ENCODE measurements around the gene SCP2D1.

SCP2D1 gene

GRCh38 chr20:18855882-18856281 lies 42.3 kb downstream of the SCP2D1 start:
- H3F3A ChIP-seq (ENCODE audit: control insufficient read depth, insufficient read depth): no peaks in the 10 kb centered on the region
- no peaks in the 10 kb centered on the region for H3K4me1 ChIP-seq (ENCODE audit: control insufficient read depth, low read length)
- H3K4me3 ChIP-seq (ENCODE audit: low read length): no peak overlapping the region
- H3K36me3 ChIP-seq (ENCODE audit: control insufficient read depth, low read length): no peaks in the 10 kb centered on the region
- H4K20me1 ChIP-seq (ENCODE audit: control insufficient read depth, insufficient read depth, low read depth, low read length): no peaks in the 10 kb centered on the region
- TF ChIP-seq EZH2phosphoT487 (IDR thresholded peaks at IDR 0.05; ENCODE audit: borderline replicate concordance, low read length): no peak
- TF ChIP-seq CTCF (IDR thresholded peaks at IDR 0.05; ENCODE audit: low read depth, low read length, poor library complexity, severe bottlenecking): no peak
- no peak overlapping the region for H3K4me2 ChIP-seq (ENCODE audit: low read length)
- no peaks in the 10 kb centered on the region for H3K9me2 ChIP-seq (replicated peaks; ENCODE audit: control insufficient read depth, low read length)
- H3K27ac ChIP-seq (ENCODE audit: low read depth, low read length): no peak overlapping the region
- no peaks in the 10 kb centered on the region for H3K9me3 ChIP-seq (ENCODE audit: control insufficient read depth, insufficient read depth, low read length)
- H3K79me2 ChIP-seq (ENCODE audit: control insufficient read depth, low read length): no peaks in the 10 kb centered on the region
- H3K27me3 ChIP-seq (ENCODE audit: control insufficient read depth, low read length): no peaks in the 10 kb centered on the region; the same call in 1 of the 2 replicates

DNA sequence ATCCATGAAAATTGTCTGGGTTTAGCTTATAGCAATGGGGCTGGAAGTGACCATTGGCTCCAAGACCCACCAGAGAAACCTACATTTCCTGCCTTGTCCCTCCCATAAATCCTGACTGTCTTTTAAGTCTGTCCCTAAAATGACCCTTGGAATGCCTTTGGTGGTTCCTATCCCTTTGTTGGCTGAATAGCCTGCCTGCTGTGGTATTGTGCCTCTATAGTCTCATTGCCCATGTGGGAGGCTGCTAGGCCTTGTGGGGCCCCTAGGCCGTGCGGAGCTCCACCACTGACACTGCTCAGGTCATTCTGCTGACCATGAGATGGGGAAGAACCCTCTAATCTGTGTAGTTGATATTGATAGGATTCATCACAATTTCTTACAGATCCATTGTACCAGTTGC lies 43.3 kb downstream of the SCP2D1 start:
- H3K36me3 ChIP-seq (ENCODE audit: control insufficient read depth, low read length): no peaks in the 10 kb centered on the region
- no peaks in the 10 kb centered on the region for H3K4me1 ChIP-seq (ENCODE audit: control insufficient read depth, low read length)
- no peaks in the 10 kb centered on the region for H3F3A ChIP-seq (ENCODE audit: control insufficient read depth, insufficient read depth)
- H3K4me2 ChIP-seq (ENCODE audit: low read length): no peak overlapping the region
- H3K79me2 ChIP-seq (ENCODE audit: control insufficient read depth, low read length): no peaks in the 10 kb centered on the region
- TF ChIP-seq CTCF (IDR thresholded peaks at IDR 0.05; ENCODE audit: low read depth, low read length, poor library complexity, severe bottlenecking) (no peak), EZH2phosphoT487 (IDR thresholded peaks at IDR 0.05; ENCODE audit: borderline replicate concordance, low read length) (no peak)
- no peaks in the 10 kb centered on the region for H3K9me2 ChIP-seq (replicated peaks; ENCODE audit: control insufficient read depth, low read length)
- no peaks in the 10 kb centered on the region; the same call in 1 of the 2 replicates for H3K27me3 ChIP-seq (ENCODE audit: control insufficient read depth, low read length)
- no peak overlapping the region for H3K4me3 ChIP-seq (ENCODE audit: low read length)
- H4K20me1 ChIP-seq (ENCODE audit: control insufficient read depth, insufficient read depth, low read depth, low read length): no peaks in the 10 kb centered on the region
- H3K9me3 ChIP-seq (ENCODE audit: control insufficient read depth, insufficient read depth, low read length): no peaks in the 10 kb centered on the region
- no peak overlapping the region for H3K27ac ChIP-seq (ENCODE audit: low read depth, low read length)

- Histone ChIP-seq H3K4me3 (ENCODE audit: low read length) (no peak overlapping the region), H3K27me3 (ENCODE audit: control insufficient read depth, low read length) (no peaks in the 10 kb centered on the region), H3K27ac (ENCODE audit: low read depth, low read length) (no peak overlapping the region), H4K20me1 (ENCODE audit: control insufficient read depth, insufficient read depth, low read depth, low read length) (no peaks in the 10 kb centered on the region), H3K9me2 (replicated peaks; ENCODE audit: control insufficient read depth, low read length) (no peaks in the 10 kb centered on the region), H3K9me3 (ENCODE audit: control insufficient read depth, insufficient read depth, low read length) (no peaks in the 10 kb centered on the region), H3F3A (ENCODE audit: control insufficient read depth, insufficient read depth) (no peaks in the 10 kb centered on the region), H3K4me1 (ENCODE audit: control insufficient read depth, low read length) (no peaks in the 10 kb centered on the region), H3K4me2 (ENCODE audit: low read length) (no peak overlapping the region), H3K79me2 (ENCODE audit: control insufficient read depth, low read length) (no peaks in the 10 kb centered on the region), H3K36me3 (ENCODE audit: control insufficient read depth, low read length) (no peaks in the 10 kb centered on the region)
- TF ChIP-seq CTCF (IDR thresholded peaks at IDR 0.05; ENCODE audit: low read depth, low read length, poor library complexity, severe bottlenecking) (no peak), EZH2phosphoT487 (IDR thresholded peaks at IDR 0.05; ENCODE audit: borderline replicate concordance, low read length) (no peak)
These were observed 44.1 kb downstream of the SCP2D1 start for GRCh38 chr20:18857640-18858039.

GRCh38 chr20:18858816-18859215 lies 45.2 kb downstream of the SCP2D1 start:
- H3K4me2 ChIP-seq (ENCODE audit: low read length): no peak overlapping the region

More at GRCh38 chr20:18858816-18859215, 45.2 kb downstream of the SCP2D1 start:
- Histone ChIP-seq H3K4me3 (ENCODE audit: low read length) (no peak overlapping the region), H3K27me3 (ENCODE audit: control insufficient read depth, low read length) (no peaks in the 10 kb centered on the region), H3K36me3 (ENCODE audit: control insufficient read depth, low read length) (no peaks in the 10 kb centered on the region), H3K9me3 (ENCODE audit: control insufficient read depth, insufficient read depth, low read length) (no peaks in the 10 kb centered on the region), H3K9me2 (replicated peaks; ENCODE audit: control insufficient read depth, low read length) (no peaks in the 10 kb centered on the region), H3K79me2 (ENCODE audit: control insufficient read depth, low read length) (no peaks in the 10 kb centered on the region), H4K20me1 (ENCODE audit: control insufficient read depth, insufficient read depth, low read depth, low read length) (no peaks in the 10 kb centered on the region), H3F3A (ENCODE audit: control insufficient read depth, insufficient read depth) (no peaks in the 10 kb centered on the region), H3K4me1 (ENCODE audit: control insufficient read depth, low read length) (no peaks in the 10 kb centered on the region), H3K27ac (ENCODE audit: low read depth, low read length) (no peak overlapping the region)
- no peak for TF ChIP-seq CTCF (IDR thresholded peaks at IDR 0.05; ENCODE audit: low read depth, low read length, poor library complexity, severe bottlenecking)
- TF ChIP-seq EZH2phosphoT487 (IDR thresholded peaks at IDR 0.05; ENCODE audit: borderline replicate concordance, low read length): no peak

All from DOHH2 (cell line).